Amniotic epithelial cell (primary cell): ENCODE measurements around the gene GFOD1.
A peak's percentile ranks its signal among the peaks of the same experiment; 100 is the strongest.

ENCODE experiments used
- DNase-seq: peaks from one replicate; pipeline ENCODE4 v3.0.0-alpha.2; 2010; ENCODE audit warnings: low read depth

Gene GFOD1

DNA sequence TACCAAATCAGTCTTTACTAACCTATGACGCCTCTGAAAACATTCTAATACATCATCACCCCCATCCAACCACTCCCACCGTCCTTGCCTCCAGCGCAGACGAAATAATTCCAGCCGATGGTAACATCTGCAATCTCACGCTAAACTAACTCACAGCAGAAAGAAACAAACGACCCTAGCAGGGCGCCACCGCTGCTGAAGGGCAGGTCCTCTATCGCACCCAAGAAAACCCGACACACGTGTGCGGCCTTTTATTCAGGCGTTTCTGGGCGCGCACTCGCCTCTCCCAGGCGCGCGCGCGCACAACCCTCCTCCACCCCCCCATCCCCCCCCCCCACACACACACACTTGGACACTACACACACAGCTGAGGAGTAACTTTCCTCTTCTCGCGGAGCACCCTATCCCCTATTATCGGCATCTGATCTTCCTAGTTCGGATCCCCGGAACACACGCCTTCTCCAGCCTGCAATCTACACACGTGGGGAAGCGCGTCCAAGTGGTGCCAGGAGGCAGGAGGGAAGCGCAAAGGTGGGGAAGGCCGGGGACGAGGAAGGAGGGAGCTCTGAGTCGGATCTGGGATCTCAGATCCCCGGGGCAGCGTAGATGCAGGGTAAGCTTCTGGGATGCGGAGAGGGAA, 1.4 kb downstream of the GFOD1 start:
- DNase-seq, result peak; percentile 48

DNA sequence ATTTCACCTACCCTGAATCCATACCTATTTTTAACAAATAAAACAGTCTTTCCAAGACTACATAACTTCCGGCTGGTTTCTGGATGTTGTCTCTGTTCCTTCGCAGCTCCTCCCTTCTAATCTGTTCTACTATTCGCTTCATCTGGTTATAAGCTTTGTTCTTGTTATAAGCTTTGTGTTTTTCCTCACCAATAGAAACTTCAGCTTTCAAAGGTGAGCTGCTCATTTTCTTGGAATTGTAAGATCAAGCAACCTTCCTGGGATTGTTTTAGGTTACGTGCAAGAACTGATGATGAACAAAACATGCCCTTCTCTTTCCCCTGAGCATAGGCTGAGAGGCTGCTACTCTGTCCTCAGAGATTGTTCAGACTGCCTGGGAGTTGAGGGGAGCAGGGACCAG, 2.1 kb downstream of the GFOD1 start:
- DNase-seq, result no peak

- DNase-seq, result no peak
Observed at GRCh38 chr6:13484827-13485226, 2.6 kb downstream of the GFOD1 start.

GRCh38 chr6:13484138-13484708, 3.2 kb downstream of the GFOD1 start:
- DNase-seq, result no peak

DNA sequence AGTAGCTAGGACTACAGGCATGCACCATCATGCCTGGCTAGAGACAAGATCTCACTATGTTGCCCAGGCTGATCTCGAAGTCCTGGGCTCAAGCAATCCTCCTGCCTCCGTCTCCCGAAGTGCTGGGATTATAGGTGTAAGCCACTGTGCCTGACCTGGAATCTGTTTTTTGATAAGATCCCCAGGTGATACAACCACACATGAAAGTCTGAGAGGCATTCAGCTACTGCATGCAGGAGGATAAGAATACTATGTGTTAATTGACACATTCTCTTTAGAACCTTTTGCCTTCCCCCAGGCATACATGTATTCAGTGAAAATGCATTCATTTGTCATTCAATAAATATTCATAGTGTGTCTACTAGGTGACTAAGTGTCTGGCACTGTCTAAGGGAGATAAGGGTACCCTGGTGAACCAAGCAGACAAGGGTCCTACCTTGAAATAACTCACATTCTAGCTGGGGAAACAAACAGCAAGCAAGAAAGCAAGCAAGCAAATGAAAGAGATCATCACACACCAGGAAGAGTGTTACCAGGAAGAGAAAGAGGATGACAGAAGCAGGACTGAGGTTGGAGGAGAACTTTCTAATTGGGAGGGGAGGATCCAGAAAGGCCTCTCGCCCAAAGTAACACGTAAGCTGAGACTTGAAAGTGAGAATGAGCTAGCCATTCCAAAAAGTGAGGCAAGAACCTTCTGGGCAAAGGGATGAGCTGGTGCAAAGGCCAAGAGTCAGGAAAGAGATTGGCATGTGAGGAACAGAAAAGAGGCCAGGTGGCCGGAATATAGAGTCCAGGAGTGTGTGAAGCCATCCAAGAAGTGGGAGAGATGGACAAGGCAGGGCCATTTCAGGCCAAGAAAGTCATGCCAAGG, 6.5 kb downstream of the GFOD1 start:
- no peak for DNase-seq

DNA sequence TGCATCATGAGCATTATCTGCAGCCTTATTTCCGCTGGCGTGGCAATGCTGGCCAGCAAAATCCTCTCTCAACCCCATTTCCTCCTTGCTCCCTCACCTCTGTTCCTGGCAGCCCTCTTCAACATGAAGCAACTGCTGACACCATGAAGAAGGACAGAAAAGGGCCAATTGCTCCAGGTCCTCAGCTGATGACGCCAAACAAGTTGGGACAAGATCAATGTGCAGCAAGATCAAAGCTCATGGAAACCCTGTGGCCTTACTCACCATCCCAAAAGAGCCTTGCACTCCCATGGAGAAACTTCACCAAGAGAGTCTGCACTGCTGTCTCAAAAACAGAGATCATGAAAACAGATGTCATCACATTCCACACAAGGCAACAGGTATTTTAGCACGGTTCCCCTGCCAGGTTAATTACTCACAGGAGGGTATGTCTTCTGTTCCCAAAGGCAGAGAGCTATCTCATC, 7.4 kb downstream of the GFOD1 start:
- no peak for DNase-seq

GRCh38 chr6:13479206-13479800, 8.1 kb downstream of the GFOD1 start:
- DNase-seq, result no peak

DNA sequence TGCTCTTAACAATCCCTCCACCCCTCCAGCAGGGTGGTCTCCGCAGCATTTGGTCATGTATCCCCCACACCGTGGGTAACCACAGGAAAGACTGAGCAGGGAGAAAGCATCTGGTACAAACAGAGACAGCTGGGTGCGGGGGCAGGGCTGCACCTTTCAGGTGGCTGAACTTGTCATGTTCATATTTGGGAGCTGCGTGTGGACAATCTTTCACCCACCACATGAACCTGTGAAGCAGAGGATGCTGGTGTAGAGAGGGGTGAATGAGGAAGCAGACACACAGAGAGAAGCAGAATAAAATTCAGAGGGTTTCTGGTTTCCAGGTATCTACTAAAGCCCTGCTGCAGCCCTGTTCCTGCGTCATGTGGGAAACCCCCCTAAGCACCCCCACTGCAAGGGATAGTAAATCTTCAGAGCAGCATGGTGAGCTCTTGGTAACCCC, 8.9 kb downstream of the GFOD1 start:
- no peak for DNase-seq

GRCh38 chr6:13474787-13475186, 12.6 kb downstream of the GFOD1 start:
- no peak for DNase-seq

DNA sequence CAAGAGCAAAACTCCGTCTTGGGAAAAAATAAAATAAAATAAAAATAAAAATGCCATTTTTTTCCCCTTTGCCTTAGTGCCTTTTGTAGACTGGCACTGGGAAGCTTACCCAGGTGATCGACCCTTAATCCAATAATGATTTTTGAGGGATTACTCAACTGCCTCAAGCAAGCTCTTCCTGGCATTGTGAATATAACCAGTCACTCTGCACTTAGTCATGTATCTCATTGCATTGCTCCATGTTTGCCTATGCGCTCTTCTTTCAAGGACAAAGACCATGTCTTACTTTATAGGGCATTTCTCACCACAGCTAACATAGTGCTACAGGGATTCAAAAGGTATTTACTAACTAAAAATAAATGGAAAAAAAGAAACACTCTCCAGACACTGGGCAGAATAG, 13.0 kb downstream of the GFOD1 start:
- peak; percentile 77 for DNase-seq

- DNase-seq, result no peak
Observed at GRCh38 chr6:13473768-13474165, 13.6 kb downstream of the GFOD1 start.

GRCh38 chr6:13472976-13473767, 14.2 kb downstream of the GFOD1 start:
- no peak for DNase-seq

GRCh38 chr6:13472099-13472498, 15.3 kb downstream of the GFOD1 start:
- DNase-seq, result no peak

DNA sequence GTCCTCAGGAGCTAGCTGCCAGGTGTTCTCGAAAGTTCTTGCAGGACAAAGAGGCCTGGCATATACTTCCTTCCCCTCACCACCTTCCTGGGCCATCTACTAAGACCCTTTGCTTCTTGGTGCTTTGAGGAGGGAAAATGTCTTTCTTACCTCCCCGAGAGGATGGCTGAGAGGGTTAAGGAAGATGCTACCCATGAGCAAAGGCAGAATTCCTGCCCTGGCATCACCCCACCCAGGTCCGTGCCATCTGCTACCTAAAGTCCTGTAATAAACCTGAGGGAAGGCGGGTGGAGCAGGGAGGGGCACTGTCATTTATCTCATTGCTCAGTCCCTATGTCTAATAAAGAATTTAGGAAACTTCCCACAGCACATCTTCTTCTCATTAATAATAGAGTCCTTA, 16.2 kb downstream of the GFOD1 start:
- no peak for DNase-seq

DNA sequence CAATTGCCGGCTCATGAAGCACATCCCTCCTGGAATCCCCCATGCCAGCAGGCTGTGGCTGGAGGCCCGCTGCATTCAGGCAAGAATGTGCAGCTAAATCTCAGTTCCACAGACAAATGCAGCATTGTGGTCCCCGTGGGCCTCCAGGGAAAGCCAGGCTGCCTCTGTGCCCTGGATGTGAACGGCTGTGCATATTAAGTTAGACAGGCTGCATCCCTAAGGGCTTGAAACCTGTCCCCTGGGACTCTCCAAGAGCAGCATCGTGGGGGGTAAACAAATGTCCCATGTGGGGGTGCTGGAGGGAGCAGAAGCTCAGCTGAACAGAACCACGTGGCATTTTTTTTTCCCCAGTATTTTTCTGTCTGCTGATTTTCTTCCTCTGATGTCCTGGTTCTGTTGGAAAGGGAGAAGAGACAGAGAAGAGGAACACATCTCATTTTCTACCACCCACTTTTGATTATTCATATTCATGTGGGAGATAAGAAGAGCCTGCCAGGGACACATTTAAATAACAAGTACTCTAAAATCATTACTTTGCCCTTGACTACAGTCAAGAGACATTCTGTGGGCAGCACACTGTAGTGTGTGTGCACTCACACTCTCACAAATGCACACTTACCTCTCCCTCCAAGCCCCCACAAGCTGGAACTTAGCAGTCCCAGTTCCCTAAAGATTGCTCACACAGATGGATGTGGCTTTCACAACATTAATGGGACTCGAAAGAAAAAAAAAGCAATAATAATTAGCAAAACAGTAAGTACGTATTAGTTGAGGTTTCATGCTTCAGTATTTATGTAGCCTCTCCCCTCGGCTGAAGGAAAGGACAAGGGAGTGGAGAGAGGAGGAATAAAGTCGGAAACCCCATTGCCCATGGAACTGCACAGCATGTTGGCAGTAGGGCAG, 16.9 kb downstream of the GFOD1 start:
- no peak for DNase-seq

DNA sequence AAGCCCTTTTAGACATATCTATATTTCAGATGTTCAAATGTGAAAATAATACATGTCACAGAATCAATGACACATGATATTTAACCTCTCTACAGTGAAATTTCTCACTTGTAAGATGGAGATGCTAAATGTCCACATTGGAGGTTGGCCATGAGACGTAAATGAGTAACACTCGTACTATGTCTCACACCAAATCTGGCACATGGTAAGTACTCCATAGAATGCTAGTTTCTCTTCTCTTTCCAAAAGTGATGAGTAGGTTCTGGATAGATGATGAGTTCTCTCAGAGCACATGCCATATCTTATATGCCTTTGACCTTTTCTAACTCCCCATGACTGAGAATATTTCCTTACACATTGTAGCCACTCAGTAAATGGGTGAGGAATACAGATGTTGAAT, 17.7 kb downstream of the GFOD1 start:
- DNase-seq, result no peak

DNA sequence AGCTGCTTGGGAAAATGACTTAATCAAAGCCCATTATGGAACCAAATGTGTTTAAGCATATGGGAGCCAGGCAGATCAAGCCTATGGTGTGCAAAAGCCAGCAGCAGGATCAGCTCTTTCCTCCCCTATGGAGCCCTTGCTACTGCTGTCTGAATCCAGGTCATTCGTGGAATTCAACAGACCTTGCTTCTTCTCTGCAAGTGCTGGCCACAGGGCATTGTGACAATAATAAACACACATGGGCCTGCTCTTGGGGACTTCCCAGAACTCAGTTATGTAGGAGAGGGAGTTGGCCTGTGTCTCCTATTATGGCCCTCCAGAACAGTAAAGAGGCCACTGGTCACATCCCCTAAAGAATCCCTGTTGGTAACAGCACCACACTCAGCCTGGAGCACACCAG, 18.6 kb downstream of the GFOD1 start:
- DNase-seq, result no peak

DNA sequence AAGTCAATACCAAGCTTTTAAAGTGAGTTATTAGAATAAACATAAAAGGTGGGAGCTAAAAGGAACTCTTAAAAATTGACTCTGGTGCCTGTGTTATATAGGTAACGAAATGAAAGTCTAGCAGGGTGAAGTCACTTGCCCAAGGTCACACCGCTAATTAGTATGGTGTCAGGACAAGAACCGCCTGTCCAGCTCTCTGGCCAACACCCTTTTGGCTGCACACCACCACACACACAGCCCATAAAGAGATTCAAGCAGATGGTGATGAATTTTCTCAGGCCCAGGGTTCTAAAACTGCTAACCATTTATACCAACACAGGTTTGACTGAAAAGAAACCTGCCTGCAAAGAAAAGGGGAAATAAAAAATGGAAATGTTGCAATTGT, 20.2 kb downstream of the GFOD1 start:
- no peak for DNase-seq

DNA sequence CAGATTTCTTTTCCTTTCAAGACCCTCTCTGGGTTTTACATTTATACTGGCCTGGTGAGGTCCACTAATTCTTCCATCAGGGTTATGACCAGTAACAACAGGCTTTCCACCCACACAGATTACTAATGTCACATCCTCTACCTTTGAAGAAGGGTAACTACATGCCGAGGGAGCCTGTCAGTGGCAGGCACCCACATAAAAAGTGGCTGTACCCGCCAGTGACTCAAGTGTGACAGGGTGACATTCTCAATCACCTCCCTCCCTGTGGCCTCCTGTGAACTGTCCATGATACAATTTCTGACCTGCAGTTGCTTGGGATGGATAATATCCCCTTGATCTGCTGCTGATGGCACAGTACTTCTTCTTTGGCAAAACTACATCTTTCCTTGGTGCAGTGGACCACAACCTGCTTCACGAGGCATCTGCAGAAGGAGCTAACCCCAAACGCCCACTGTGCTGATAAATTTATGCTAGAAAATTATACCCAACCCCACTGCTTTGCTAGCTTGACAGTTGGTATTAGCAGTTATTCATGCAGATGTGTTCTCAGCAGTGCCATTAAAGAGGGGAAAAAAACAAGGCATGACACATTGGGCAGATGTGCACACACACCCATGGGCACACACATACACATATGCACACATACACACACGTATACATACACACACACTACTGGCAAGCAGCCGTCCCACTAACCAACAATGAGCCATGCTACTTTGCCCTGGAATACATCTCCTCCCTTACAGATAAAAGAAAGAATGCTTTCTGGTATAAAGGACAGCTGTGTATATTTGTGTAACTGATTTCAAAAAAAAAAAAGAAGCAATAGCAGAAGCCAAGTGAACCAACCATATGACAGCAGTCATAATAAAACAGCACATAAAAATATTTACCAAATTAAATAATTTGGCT, 20.8 kb downstream of the GFOD1 start:
- no peak for DNase-seq

GRCh38 chr6:13465734-13466133, 21.7 kb downstream of the GFOD1 start:
- no peak for DNase-seq
